Pancreas (tissue), 10 donors: ENCODE results near the gene COX7A2L. TPM values are rescaled to one million over a fixed set of nuclear protein-coding genes. Genes with fewer than 3 reads are reported as not detected.
A peak's percentile ranks its signal among the peaks of the same experiment; 100 is the strongest.

Experiments
- ATAC-seq, 4 donors: fragments of 200-7000 bp; cut with Tn5 transposase; one replicate each; pipeline versions ENCODE4 v1.8.0 to v1.9.1; 2020; ENCODE audit warnings: mild to moderate bottlenecking in 4 of 4, moderate library complexity in 4 of 4
- DNase-seq, 6 donors: peaks; one replicate each; pipeline ENCODE4 v3.0.0-alpha.2; 2020
- FAIRE-seq: peaks from 2 replicates; lab custom pipeline; 2012; peaks lifted over from hg19 to GRCh38; lab: Jason Lieb, UNC
- H3K27ac ChIP-seq, 4 donors: fragments of 200-600 bp; sonication (generic); 1 replicate in 3 of 4; 2 replicates in 1 of 4; pipeline versions ENCODE4 v1.5.0 to v1.8.0; 2020
- H3K27me3 ChIP-seq, 4 donors: fragments of 200-600 bp; one replicate each; pipeline ENCODE4 v1.8.0; 2021
- H3K36me3 ChIP-seq, 3 donors: fragments of 200-600 bp; sonication (generic) in 1 of 3; one replicate each; pipeline versions ENCODE4 v1.5.0 to v1.8.0; 2020 to 2021
- H3K4me1 ChIP-seq, 3 donors: fragments of 200-600 bp; one replicate each; pipeline ENCODE4 v1.8.0; 2021
- H3K4me3 ChIP-seq, 4 donors: fragments of 200-600 bp; sonication (generic) in 2 of 4; one replicate each; pipeline versions ENCODE4 v1.5.0 to v1.8.0; 2020 to 2021
- H3K9me3 ChIP-seq, 4 donors: fragments of 200-600 bp; one replicate each; pipeline ENCODE4 v1.8.0; 2021
- WGBS, 2 donors: extraction: QIAGEN DNeasy Blood & Tissue Kit; methylation state at CpG; one replicate each; pipeline ENCODE4 v1.1.7; 2013; 5-methylcytosine and 5-hydroxymethylcytosine counted together
- intact Hi-C, 3 donors: fragments of 100-400 bp; cut with DNase I; formaldehyde crosslinking; loops; one replicate each; pipeline versions ENCODE4 v1.11.1 to v1.14.2; 2022
- polyA plus RNA-seq, 2 donors: library from polyadenylated mRNA; stranded (reverse); fragments of 200-250 nt; gene quantifications; one replicate each; pipeline ENCODE4 v1.2.3, GENCODE V29; 2013
- total RNA-seq, 6 donors: library from RNA; stranded (reverse); fragmentation: NEBNext Ultra II Directional in 4 of 6; extraction: Animal tissue kit (Norgen Biotek cat#: 25700) in 4 of 6; gene quantifications; one replicate each; pipeline versions ENCODE4 v1.2.1 to v1.2.4, GENCODE V29; 2021 to 2023
- TF ChIP-seq, protein P1 (sequence below), 4 donors: fragments of 200-600 bp; sonication (generic) in 3 of 4; IDR thresholded peaks; one replicate each; pipeline versions ENCODE4 v1.5.0 to v1.8.0; 2021; ENCODE audit warnings: antibody characterized with exemption in 4 of 4
- donor health status: healthy with polysubstance abuse.
- donor health status: DM: no; HTN: no; CAD: no; lungs with moderate emphysema.
- donor health status: DM: no; HTN: no; CAD: no.
- donor health status: control.
- donor health status: control.
- donor health status: Bipolar disorder and iron deficiency.
- donor health status: DM: yes; HTN: yes; CAD: no.
- donor health status: DM: no; HTN: no; CAD: no.
- donor health status: DM: no; HTN: no; CAD: no.
- donor health status: DM: yes; HTN: yes; CAD: no.

The COX7A2L gene
- total and polyA plus RNA-seq, 8 donors: 34.8 to 91.5 (median 49.7) TPM

DNA sequence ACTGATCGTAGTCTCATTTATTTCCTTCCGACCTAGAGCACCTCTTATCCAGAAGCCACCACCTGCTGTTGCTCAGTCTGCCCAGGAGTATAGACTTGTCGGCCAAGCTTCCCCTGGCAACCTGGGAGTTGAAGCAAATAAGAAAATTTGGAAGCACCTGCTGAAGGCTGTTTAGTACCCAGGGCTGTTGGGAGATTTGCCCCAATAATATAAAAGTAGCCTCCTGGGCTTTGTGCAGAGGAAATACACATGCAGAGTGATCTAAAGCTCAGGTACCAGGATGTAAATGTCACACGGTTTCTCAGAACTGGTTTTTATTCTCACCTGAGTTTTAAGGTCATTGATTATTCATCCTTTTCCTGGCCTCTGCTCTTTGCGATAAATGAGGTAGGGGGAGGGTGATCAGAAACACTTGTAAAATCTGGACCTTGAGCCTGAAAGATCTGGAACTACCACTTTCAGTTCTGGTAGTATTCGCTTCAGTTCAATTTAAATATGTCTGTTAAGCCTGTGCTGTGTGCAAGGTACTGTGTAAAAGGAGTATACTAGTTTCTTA lies 789 bp upstream of the COX7A2L start:
- H3K27ac ChIP-seq: peak overlapping the region; percentile 89 to 98 (median 95)
- DNase-seq (no peak), FAIRE-seq (no peak), ATAC-seq (peak in 3 of 4 donors; percentile 0 to 7 (median 0))
- H3K36me3 ChIP-seq: no peaks in the 10 kb centered on the region
- peaks cover 0 to 11% (median 8%) of the 10 kb centered on the region in 3 donors for H3K4me1 ChIP-seq
- no peaks in the 10 kb centered on the region for H3K9me3 ChIP-seq
- H3K27me3 ChIP-seq: no peaks in the 10 kb centered on the region
- WGBS, 2 donors: 4 to 7% methylated on average over 6 of the region's 6 CpGs
- TF ChIP-seq, protein P1, sequence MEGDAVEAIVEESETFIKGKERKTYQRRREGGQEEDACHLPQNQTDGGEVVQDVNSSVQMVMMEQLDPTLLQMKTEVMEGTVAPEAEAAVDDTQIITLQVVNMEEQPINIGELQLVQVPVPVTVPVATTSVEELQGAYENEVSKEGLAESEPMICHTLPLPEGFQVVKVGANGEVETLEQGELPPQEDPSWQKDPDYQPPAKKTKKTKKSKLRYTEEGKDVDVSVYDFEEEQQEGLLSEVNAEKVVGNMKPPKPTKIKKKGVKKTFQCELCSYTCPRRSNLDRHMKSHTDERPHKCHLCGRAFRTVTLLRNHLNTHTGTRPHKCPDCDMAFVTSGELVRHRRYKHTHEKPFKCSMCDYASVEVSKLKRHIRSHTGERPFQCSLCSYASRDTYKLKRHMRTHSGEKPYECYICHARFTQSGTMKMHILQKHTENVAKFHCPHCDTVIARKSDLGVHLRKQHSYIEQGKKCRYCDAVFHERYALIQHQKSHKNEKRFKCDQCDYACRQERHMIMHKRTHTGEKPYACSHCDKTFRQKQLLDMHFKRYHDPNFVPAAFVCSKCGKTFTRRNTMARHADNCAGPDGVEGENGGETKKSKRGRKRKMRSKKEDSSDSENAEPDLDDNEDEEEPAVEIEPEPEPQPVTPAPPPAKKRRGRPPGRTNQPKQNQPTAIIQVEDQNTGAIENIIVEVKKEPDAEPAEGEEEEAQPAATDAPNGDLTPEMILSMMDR (IDR thresholded peaks at IDR 0.05): no peak
- intact Hi-C loops: no loop called here
- peak overlapping the region in 3 of 4 donors; percentile 2 to 93 (median 64) for H3K4me3 ChIP-seq

DNA sequence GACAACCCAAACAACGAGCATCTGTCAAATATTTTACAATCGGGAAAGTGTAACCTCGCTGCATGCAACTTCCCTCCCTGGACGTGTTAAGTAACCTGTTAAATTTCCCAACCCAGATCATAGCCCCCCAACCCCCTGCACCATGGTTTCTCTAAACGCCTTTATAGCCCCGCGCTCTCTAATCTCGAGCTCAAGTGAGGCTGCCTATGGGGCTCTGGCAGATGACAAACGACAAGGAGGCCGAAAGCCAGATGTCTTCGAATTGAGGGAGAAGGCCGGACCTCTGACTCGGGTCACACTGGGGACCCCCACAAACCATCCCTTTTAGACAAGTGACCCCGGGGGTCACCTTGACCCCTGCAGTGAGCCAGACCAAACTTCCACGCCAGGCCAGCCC lies 526 bp downstream of the COX7A2L start:
- Histone ChIP-seq H3K27me3 (no peaks in the 10 kb centered on the region), H3K27ac (peak overlapping the region; percentile 89 to 98 (median 95)), H3K9me3 (no peaks in the 10 kb centered on the region), H3K36me3 (no peaks in the 10 kb centered on the region), H3K4me1 (peaks cover 0 to 12% (median 9%) of the 10 kb centered on the region in 3 donors), H3K4me3 (peak overlapping the region; percentile 64 to 93 (median 83))
- no peak for DNase-seq
- TF ChIP-seq, protein P1 (IDR thresholded peaks at IDR 0.05): no peak
- WGBS, 2 donors: 0% methylated on average over 15 of the region's 15 CpGs
- FAIRE-seq: no peak
- intact Hi-C loops: no loop called here
- peak in 1 of 4 donors; percentile 4 for ATAC-seq

DNA sequence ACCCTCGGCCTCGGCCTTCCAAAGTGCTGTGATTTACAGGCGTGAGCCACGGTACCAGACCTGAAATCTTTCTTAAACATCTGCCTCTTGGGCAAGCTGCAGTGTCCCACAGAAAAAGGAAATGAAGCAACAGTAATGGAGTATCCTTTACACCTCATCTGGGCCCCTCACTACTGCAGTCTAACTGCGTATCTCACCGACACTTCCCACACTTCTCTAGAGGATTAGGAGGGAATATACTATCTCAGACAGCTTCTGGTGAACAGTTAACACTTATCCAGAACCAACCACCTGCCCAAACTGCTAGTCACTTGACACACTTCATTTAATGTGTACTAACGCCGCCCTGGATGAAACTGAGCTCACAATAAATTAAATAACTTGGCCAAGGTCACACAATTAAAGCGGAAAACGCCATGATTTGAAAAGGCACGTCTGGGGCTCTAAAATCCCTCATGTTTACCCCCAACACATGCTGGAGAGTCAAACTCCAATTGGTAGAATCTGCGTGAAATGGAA lies 993 bp downstream of the COX7A2L start:
- peak overlapping the region; percentile 64 to 93 (median 83) for H3K4me3 ChIP-seq
- no peaks in the 10 kb centered on the region for H3K9me3 ChIP-seq
- no peaks in the 10 kb centered on the region for H3K36me3 ChIP-seq
- no peaks in the 10 kb centered on the region for H3K27me3 ChIP-seq
- peak overlapping the region in 1 of 4 donors; percentile 98 for H3K27ac ChIP-seq
- TF ChIP-seq, protein P1 (IDR thresholded peaks at IDR 0.05): no peak
- peaks cover 0 to 17% (median 13%) of the 10 kb centered on the region in 3 donors for H3K4me1 ChIP-seq
- 3 to 5% methylated on average over 12 of the region's 12 CpGs for WGBS, 2 donors
- ATAC-seq (peak in 1 of 4 donors; percentile 0), DNase-seq (no peak), FAIRE-seq (no peak)
- intact Hi-C loops: no loop called here

DNA sequence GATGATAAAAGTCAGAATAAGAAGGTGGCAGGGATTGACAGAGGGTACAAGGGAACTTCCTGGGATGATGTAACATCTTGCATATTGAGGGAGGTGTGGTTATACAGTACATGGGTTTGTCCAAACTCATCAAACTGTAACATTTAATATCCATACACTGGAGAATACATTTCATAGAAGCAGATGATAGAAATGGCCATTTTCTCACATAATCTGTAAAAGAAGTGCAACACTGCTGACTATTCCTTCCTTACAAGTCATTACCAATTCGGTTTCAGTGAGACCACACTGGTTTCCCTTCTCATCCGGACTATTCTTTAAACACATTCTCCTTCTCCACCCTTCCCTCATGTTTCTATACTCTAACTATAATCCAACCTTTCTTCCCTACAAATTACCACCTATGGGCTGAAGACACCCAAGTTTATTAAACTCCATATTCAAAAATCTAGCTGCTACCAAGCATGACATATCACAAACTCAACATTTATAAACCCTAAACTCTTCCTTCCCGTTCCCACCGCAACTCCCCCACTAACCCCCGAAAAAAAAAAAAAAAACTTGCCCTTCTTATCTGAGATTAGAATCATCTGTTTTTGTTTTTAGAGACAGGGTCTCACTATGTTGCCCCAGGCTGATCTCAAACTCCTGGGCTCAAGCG lies 1.6 kb downstream of the COX7A2L start:
- peaks cover 0 to 18% (median 15%) of the 10 kb centered on the region in 3 donors for H3K4me1 ChIP-seq
- H3K27ac ChIP-seq: no peak overlapping the region
- intact Hi-C loops: no loop called here
- no peaks in the 10 kb centered on the region for H3K36me3 ChIP-seq
- H3K27me3 ChIP-seq: no peaks in the 10 kb centered on the region
- ATAC-seq (no peak), FAIRE-seq (no peak), DNase-seq (no peak)
- 19 to 38% methylated on average over 6 of the region's 6 CpGs for WGBS, 2 donors
- TF ChIP-seq, protein P1 (IDR thresholded peaks at IDR 0.05): no peak
- no peaks in the 10 kb centered on the region for H3K9me3 ChIP-seq
- peak overlapping the region in 3 of 4 donors; percentile 64 to 93 (median 74) for H3K4me3 ChIP-seq
